ENCODE results near the gene RHD.
"Not testable (repeated sequence)": the region's sequence is repeated elsewhere in the genome, so short reads cannot be mapped to it uniquely, and the experiment has no call there.

Gene RHD

DNA sequence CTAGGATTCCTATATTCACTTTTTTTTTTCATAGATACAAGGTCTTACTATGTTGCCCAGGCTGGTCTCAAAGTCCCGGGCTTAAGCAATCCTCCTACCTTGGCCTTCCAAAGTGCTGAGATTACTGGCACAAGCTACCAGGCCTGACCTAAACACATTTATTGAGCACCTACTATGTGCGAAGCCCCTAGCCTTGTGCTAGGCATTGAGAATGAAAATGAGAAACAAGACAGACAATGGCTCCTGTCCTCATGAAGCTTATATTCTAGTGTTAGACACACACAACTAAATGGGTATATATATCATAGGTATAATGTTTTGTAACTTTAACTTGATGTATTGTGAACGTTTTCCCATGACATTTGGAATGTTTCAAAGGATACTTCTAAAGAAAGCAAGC is 77.3 kb downstream of the RHD start:
- DNase-seq (ENCODE audit: low read depth in 3 of 3, low spot score in 1 of 3), result no peak

DNA sequence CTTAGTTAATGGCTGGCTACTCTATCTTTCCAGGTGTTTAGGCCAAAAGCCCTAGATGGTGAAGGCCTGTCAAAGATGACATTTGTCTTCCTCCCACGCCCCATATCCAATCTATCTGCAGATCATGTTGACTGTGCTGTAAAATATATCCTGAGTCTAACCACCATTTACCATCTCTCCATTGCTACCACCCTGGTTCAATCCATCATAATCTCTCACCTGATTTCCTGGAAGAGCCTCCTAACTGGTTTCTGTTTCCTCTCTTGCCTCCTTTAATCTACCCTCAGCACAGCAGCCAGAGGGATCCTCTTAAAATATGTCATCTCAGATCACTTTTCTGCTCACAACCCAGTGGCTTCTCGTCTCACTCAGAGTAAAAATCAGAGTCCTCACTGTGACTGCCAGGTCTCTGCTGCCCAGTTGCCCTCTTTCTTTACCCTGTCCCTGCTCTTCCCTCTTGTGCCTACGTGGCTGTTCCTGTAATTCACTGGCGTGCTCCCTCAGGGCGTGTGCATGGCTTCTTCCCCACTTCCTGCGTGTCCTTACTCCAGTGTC is 83.6 kb downstream of the RHD start:
- DNase-seq (ENCODE audit: low read depth in 3 of 3, low spot score in 1 of 3), result no peak

DNA sequence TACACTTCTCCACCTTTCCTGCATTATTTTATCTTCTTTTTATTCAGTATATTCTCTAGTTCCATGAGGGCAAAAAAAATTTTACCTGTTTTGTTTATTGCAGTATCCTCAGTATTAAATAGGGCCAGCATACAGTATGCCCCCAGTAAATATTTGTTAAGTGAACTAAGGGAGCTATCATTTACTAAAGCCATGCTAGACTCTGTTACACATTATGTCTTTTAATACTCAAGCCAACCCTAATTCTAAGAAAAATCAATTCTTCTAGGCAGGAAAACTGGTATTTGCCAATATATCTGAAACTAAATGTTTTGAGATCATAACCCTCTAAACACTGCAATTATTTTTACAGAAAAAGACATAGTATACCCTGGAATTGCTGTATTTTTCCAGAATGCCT is 84.1 kb downstream of the RHD start:
- no peak for DNase-seq (ENCODE audit: low read depth in 3 of 3, low spot score in 1 of 3)

DNA sequence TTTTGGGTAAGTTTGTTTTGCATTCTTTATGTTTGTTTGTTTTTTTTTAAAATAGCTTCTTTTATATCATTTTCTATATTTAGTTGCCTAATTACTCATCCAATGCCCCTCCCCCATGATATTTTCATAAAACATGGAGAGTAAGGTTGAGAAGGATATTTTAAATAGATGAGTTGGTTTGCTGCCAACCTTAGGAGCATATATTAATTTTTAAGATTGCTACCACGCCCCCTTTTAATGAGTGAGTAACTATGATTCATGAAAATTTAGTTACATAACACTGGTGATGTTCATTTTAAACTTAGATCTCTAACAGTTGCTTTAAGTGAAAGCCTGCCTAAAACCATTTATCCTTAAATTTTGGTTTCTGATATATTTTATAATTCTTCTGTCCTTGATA is 84.5 kb downstream of the RHD start:
- DNase-seq (ENCODE audit: low read depth in 3 of 3, low spot score in 1 of 3), result no peak

DNA sequence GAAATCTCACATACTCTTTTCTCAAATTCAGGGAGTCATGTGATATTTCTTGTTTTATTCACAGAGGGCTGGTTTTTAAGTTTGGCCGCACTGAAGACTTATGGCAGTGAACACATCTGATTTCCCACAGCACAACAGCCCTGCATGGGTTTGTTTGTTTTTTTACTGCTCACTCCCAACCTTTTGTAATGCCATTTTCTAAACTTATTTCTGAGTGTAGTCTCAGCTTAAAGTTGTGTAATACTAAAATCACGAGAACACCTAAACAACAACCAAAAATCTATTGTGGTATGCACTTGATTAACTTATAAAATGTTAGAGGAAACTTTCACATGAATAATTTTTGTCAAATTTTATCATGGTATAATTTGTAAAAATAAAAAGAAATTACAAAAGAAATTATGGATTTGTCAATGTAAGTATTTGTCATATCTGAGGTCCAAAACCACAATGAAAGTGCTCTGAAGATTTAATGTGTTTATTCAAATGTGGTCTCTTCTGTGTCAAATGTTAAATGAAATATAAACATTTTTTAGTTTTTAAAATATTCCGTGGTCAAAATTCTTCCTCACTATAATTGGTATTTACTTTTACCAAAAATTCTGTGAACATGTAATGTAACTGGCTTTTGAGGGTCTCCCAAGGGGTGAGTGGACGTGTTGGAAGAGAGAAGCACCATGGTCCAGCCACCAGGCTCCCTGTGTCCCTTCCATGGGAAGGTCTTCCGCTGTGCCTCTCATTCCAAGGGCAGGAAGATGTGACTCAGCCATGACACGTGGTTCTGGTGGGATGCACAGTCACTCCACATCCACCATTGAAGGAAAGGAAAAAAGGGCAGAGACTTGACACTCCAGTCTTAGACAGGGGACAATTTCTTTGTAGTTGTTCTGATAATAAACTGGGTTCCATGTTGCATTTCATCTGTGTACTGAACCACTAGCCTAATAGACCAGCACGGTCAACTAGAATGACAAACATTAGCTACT is 88.6 kb downstream of the RHD start:
- DNase-seq (ENCODE audit: low read depth in 3 of 3, low spot score in 1 of 3), result no peak

GRCh38 chr1:25361901-25362300 is 89.6 kb downstream of the RHD start:
- DNase-seq (ENCODE audit: low read depth in 3 of 3, low spot score in 1 of 3), result no peak

DNA sequence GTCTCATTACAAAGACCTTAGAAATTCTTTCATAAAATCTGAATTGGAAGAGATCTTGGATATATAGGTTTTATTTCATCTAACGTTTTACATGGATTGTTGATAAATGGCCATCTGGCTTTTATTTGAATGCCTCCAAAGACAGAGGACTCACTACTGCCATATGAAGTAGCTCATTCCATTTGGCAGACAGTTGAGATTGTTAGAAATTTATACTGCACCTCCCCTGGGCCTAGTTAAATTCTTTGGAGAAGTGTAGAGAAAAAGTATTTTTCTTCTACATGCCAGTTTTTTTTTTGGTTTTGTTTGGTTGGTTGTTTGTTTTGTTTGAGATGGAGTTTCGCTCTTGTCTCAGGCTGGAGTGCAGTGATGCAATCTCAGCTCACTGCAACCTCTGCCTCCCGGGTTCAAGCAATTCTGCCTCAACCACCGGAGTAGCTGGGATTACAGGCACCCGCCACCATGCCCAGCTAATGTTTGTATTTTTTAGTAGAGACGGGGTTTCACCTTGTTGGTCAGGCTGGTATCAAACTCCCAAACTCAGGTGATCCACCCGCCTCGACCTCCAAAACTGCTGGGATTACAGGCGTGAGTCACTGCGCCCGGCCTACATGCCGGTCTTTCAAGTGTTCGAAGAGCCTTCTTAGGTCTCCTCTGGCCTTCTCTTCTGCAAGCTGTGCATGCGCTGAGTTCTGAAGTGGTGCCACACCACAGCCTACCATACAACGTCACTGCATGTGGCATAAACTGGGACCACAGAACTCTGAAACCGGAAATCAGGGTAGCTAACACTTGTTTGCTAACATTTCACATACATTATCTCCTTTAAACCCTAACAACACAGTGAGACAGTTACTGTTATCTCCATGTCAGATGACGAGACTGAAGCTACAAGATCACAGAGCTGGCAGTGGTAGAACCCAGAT is 90.6 kb downstream of the RHD start:
- not testable (repeated sequence) for DNase-seq (ENCODE audit: low read depth in 3 of 3, low spot score in 1 of 3)

DNA sequence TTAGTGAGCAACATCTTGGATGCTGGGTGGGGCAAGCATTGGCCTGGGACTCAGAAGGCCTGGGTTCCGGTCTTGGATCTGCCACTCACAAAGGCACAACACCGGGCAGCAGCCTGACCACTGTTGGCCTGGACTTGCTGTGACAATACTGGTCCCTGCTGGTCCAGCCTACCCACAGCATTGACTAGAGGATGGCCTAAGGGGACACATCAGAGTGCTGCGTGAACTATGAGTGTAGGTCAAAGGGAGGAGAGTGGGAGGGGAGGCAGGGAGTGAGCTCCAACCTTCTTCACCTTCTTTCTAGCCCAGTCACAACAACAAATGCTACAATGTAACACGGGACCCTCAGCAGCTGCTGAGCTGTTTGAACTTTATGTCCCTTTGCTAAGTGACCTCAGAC is 96.9 kb downstream of the RHD start:
- no peak for DNase-seq (ENCODE audit: low read depth in 3 of 3, low spot score in 1 of 3)

DNA sequence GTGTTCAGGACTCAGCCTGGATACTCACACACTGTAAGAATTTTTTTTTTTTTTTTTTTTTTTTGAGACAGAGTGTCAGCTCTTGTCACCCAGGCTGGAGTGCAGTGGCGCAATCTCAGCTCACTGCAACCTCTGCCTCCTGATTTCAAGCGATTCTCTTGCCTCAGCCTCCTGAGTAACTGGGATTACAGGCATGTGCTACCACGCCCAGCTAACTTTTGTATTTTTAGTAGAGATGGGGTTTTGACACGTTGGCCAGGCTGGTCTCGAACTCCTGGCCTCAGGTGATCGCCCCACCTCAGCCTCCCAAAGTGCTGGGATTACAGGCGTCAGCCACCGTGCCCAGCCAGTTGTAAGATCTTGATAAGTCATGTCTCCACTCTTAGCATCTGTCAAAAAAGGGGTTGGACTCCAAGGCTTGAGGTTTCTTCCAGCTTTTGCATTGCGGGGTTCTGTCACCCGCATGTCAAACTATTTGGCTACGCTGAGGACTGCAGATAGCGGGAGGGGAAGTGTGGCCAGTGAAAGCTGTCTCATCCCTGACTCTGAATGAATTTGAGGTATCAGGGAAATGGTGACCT is 97.5 kb downstream of the RHD start:
- not testable (repeated sequence) for DNase-seq (ENCODE audit: low read depth in 3 of 3, low spot score in 1 of 3)

- not testable (repeated sequence) for DNase-seq (ENCODE audit: low read depth in 3 of 3, low spot score in 1 of 3)
These were observed 99.4 kb downstream of the RHD start for GRCh38 chr1:25371757-25372156.

DNA sequence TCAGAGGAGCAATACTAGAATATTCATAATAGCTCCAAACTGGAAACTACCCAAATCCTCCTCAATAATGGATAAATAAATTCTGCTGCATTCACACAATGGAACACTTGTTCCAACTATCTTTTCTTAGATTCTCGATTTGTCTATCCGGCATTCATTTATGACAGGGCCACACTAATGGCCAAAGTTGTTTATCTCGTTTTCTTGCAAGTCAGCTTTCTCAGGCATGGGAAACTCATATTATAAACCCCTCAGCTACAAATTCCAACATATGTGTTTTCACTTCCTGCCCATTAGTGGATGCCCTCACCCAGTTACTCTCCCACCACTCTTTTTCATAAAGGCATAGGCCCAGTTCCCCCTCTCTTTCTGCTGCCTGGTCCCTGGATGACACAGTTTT is 106.1 kb downstream of the RHD start:
- not testable (repeated sequence) for DNase-seq (ENCODE audit: low read depth in 3 of 3, low spot score in 1 of 3)

Measured in stimulated activated CD4-positive, alpha-beta T cell treated with anti-CD3 and anti-CD28 coated beads, TNF-alpha, amount 100 ng/mL, for 1 hour (primary cell).